Measurements from ENCODE around the gene ZBTB7C. TPM values are rescaled to one million over a fixed set of nuclear protein-coding genes. Genes with fewer than 3 reads are reported as not detected.
A peak's percentile ranks its signal among the peaks of the same experiment; 100 is the strongest.

Gene ZBTB7C
- total RNA-seq, 1 donor from 2014 or later: under 0.01 TPM

GRCh38 chr18:48133671-48134251, 275.4 kb downstream of the ZBTB7C start:
- DNase-seq (ENCODE audit: low read depth) (peak; percentile 82), FAIRE-seq (peak; percentile 23)
- Histone ChIP-seq H3K4me3 (ENCODE audit: low read depth, low read length) (no peak overlapping the region), H3K36me3 (ENCODE audit: control insufficient read depth, insufficient read depth, low read length) (no peaks in the 10 kb centered on the region), H3K27me3 (ENCODE audit: control insufficient read depth, insufficient read depth, low read length) (no peaks in the 10 kb centered on the region)
- no peak for TF ChIP-seq CTCF (IDR thresholded peaks at IDR 0.05; ENCODE audit: insufficient read depth, low read length, severe bottlenecking)

GRCh38 chr18:48132797-48133655, 276.2 kb downstream of the ZBTB7C start:
- FAIRE-seq (no peak), DNase-seq (ENCODE audit: low read depth) (peak; percentile 79)
- Histone ChIP-seq H3K36me3 (ENCODE audit: control insufficient read depth, insufficient read depth, low read length) (no peaks in the 10 kb centered on the region), H3K4me3 (ENCODE audit: low read depth, low read length) (no peak overlapping the region), H3K27me3 (ENCODE audit: control insufficient read depth, insufficient read depth, low read length) (no peaks in the 10 kb centered on the region)
- no peak for TF ChIP-seq CTCF (IDR thresholded peaks at IDR 0.05; ENCODE audit: insufficient read depth, low read length, severe bottlenecking)

GRCh38 chr18:48131042-48131441, 278.1 kb downstream of the ZBTB7C start:
- FAIRE-seq: no peak
- Histone ChIP-seq H3K4me3 (ENCODE audit: low read depth, low read length) (no peak overlapping the region), H3K27me3 (ENCODE audit: control insufficient read depth, insufficient read depth, low read length) (peaks cover 2% of the 10 kb centered on the region), H3K36me3 (ENCODE audit: control insufficient read depth, insufficient read depth, low read length) (no peaks in the 10 kb centered on the region)
- no peak for TF ChIP-seq CTCF (IDR thresholded peaks at IDR 0.05; ENCODE audit: insufficient read depth, low read length, severe bottlenecking)
- no peak for DNase-seq (ENCODE audit: low read depth)

GRCh38 chr18:48129621-48130082, 279.5 kb downstream of the ZBTB7C start:
- peak; percentile 28 for FAIRE-seq
- no peak for TF ChIP-seq CTCF (IDR thresholded peaks at IDR 0.05; ENCODE audit: insufficient read depth, low read length, severe bottlenecking)
- DNase-seq (ENCODE audit: low read depth): no peak
- Histone ChIP-seq H3K4me3 (ENCODE audit: low read depth, low read length) (no peak overlapping the region), H3K27me3 (ENCODE audit: control insufficient read depth, insufficient read depth, low read length) (peaks cover 2% of the 10 kb centered on the region), H3K36me3 (ENCODE audit: control insufficient read depth, insufficient read depth, low read length) (no peaks in the 10 kb centered on the region)

- FAIRE-seq: no peak
- no peak overlapping the region for H3K4me3 ChIP-seq (ENCODE audit: low read depth, low read length)
- peaks cover 2% of the 10 kb centered on the region for H3K27me3 ChIP-seq (ENCODE audit: control insufficient read depth, insufficient read depth, low read length)
- H3K36me3 ChIP-seq (ENCODE audit: control insufficient read depth, insufficient read depth, low read length): no peaks in the 10 kb centered on the region
- no peak for TF ChIP-seq CTCF (IDR thresholded peaks at IDR 0.05; ENCODE audit: insufficient read depth, low read length, severe bottlenecking)
- no peak for DNase-seq (ENCODE audit: low read depth)
Observed at GRCh38 chr18:48127606-48128005, 281.6 kb downstream of the ZBTB7C start.

Data from bronchial epithelial cell (primary cell).